ENCODE data around the gene TC2N. TPM values are rescaled to one million over a fixed set of nuclear protein-coding genes. Genes with fewer than 3 reads are reported as not detected.
"Not testable (repeated sequence)": the region's sequence is repeated elsewhere in the genome, so short reads cannot be mapped to it uniquely, and the experiment has no call there.

TC2N gene
- total RNA-seq, 1 experiment from 2014 or later, result not detected

DNA sequence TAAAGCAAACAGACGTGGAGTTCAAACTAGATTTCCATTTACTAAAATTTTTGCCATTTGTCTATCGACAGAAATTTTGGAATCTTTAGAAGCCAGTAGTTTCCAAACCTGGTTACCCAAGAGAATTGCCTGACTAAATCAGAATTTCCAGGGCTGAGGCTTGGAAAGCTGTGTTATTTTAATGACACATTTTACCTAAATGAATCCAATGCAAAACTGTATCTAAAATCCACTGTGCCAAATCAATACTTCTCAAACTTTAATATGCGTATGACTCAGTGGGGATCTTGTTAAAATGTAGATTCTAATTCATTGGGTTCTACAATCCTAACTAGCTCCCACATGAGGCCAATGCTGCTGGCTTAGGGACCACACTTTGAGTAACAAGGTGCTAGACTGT, 35.0 kb upstream of the TC2N start:
- Histone ChIP-seq H3K9me2 (replicated peaks; ENCODE audit: insufficient read depth, low read length) (no peaks in the 10 kb centered on the region), H3K4me3 (ENCODE audit: low read length) (no peak overlapping the region), H3K27ac (ENCODE audit: low read length) (no peak overlapping the region), H3K4me2 (ENCODE audit: low read depth, low read length, poor library complexity, severe bottlenecking) (no peak overlapping the region), H3K9me3 (ENCODE audit: low read length) (no peaks in the 10 kb centered on the region), H3K4me1 (ENCODE audit: low read length) (no peaks in the 10 kb centered on the region), H3K36me3 (ENCODE audit: insufficient read depth, low read length) (no peaks in the 10 kb centered on the region), H3K9ac (ENCODE audit: low read length) (no peak overlapping the region), H4K20me1 (ENCODE audit: insufficient read depth, low read depth, low read length) (no peaks in the 10 kb centered on the region), H2AFZ (ENCODE audit: low read length) (no peak overlapping the region), H3K79me2 (ENCODE audit: low read length) (no peaks in the 10 kb centered on the region), H3K27me3 (ENCODE audit: low read length) (no peaks in the 10 kb centered on the region)
- DNase-seq, result no peak

DNA sequence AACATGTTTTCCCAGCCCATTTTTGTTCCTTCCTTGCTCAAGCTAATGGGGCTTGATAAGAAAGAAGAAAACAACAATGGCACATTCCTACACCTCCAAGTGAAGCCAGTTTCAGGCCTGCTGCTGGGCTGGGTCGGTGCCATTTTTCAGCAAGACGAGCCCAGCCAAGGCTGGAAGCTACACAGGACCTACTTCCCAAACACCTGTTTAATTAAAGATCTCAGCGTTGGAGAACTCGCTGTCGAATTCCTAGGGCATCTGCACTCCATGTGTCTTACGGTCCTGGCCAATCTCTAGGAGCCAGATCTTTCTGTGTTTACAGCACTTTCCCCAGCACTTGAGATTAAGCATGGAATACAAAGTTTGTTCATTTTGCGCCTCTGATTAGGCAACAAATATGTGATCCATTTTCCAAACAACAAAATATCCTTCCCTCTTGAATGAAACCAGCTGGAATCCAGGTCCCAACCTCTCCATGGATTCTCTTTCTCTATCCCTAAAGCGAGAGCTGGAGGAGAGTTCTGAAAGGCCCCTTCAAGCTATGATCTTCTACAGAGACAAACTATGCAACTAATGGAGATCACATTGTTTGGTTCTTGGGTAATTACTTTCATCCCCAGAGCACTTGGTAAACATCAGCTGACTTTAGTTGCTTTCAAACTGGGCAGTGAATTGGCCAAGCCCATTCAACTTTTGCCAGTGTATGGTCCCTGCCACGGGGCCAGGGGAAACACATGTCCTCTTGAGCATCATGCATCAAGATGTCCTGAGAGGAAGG, 34.3 kb upstream of the TC2N start:
- Histone ChIP-seq H3K4me2 (ENCODE audit: low read depth, low read length, poor library complexity, severe bottlenecking) (no peak overlapping the region), H3K9me2 (replicated peaks; ENCODE audit: insufficient read depth, low read length) (no peaks in the 10 kb centered on the region), H3K4me1 (ENCODE audit: low read length) (no peaks in the 10 kb centered on the region)

DNA sequence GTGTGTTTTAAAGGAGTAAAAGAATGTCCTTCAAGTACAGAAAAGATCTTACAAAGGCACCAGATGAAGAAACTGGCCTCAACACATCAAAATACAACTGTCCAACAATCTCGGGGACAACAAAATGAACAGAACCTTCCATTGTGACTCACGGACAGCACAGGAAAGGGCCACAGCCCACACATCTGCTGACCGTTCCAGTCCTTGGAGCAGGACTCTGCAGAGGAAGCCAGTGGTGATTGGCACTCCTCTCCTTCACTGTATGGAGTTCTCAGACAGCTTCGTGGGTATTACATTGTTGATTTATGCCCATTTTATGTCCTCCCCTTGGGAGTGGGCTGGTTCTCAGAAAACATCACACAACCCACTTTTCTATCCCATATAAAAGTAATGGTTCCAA, 32.5 kb upstream of the TC2N start:
- Histone ChIP-seq H3K36me3 (ENCODE audit: insufficient read depth, low read length) (no peaks in the 10 kb centered on the region), H3K4me2 (ENCODE audit: low read depth, low read length, poor library complexity, severe bottlenecking) (no peak overlapping the region), H2AFZ (ENCODE audit: low read length) (no peak overlapping the region), H3K4me1 (ENCODE audit: low read length) (no peaks in the 10 kb centered on the region), H3K9me3 (ENCODE audit: low read length) (no peaks in the 10 kb centered on the region), H3K27me3 (ENCODE audit: low read length) (no peaks in the 10 kb centered on the region), H3K9me2 (replicated peaks; ENCODE audit: insufficient read depth, low read length) (no peaks in the 10 kb centered on the region), H4K20me1 (ENCODE audit: insufficient read depth, low read depth, low read length) (no peaks in the 10 kb centered on the region), H3K9ac (ENCODE audit: low read length) (no peak overlapping the region), H3K79me2 (ENCODE audit: low read length) (no peaks in the 10 kb centered on the region), H3K4me3 (ENCODE audit: low read length) (no peak overlapping the region), H3K27ac (ENCODE audit: low read length) (no peak overlapping the region)
- no peak for DNase-seq

More for the DNA sequence above, 34.3 kb upstream of the TC2N start:
- no peaks in the 10 kb centered on the region for H3K27me3 ChIP-seq (ENCODE audit: low read length)
- no peaks in the 10 kb centered on the region for H3K36me3 ChIP-seq (ENCODE audit: insufficient read depth, low read length)
- H3K9me3 ChIP-seq (ENCODE audit: low read length), result no peaks in the 10 kb centered on the region
- H3K27ac ChIP-seq (ENCODE audit: low read length), result no peak overlapping the region
- DNase-seq, result no peak
- no peaks in the 10 kb centered on the region for H4K20me1 ChIP-seq (ENCODE audit: insufficient read depth, low read depth, low read length)
- H3K4me3 ChIP-seq (ENCODE audit: low read length), result no peak overlapping the region
- no peaks in the 10 kb centered on the region for H3K79me2 ChIP-seq (ENCODE audit: low read length)
- no peak overlapping the region for H3K9ac ChIP-seq (ENCODE audit: low read length)
- H2AFZ ChIP-seq (ENCODE audit: low read length), result no peak overlapping the region

DNA sequence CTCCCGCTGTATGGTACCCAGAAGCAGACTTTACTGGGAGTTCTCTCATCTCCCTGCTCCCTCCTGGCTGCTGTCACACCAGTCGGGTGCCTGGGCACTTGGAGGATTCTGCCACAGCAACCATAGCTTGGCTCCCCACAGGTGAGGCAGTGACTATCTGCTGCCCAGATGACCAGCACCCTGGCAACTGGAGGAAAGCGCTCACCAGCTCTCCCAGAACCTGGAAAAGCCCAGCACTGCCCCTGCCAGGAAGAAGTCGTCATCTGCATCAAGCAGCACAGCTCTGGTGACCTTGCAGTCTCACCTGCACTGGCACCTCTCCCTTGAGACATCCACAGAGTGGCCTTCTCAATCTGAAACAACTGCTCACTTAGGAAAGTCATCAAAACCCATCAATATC, 31.9 kb upstream of the TC2N start:
- DNase-seq, result no peak
- H3K4me2 ChIP-seq (ENCODE audit: low read depth, low read length, poor library complexity, severe bottlenecking), result no peak overlapping the region
- H2AFZ ChIP-seq (ENCODE audit: low read length), result no peak overlapping the region
- no peaks in the 10 kb centered on the region for H3K79me2 ChIP-seq (ENCODE audit: low read length)
- H3K27me3 ChIP-seq (ENCODE audit: low read length), result no peaks in the 10 kb centered on the region
- H3K9me3 ChIP-seq (ENCODE audit: low read length), result no peaks in the 10 kb centered on the region
- H3K27ac ChIP-seq (ENCODE audit: low read length), result no peak overlapping the region
- no peaks in the 10 kb centered on the region for H3K4me1 ChIP-seq (ENCODE audit: low read length)
- no peak overlapping the region for H3K4me3 ChIP-seq (ENCODE audit: low read length)
- no peak overlapping the region for H3K9ac ChIP-seq (ENCODE audit: low read length)
- no peaks in the 10 kb centered on the region for H3K9me2 ChIP-seq (replicated peaks; ENCODE audit: insufficient read depth, low read length)
- H4K20me1 ChIP-seq (ENCODE audit: insufficient read depth, low read depth, low read length), result no peaks in the 10 kb centered on the region
- H3K36me3 ChIP-seq (ENCODE audit: insufficient read depth, low read length), result no peaks in the 10 kb centered on the region

DNA sequence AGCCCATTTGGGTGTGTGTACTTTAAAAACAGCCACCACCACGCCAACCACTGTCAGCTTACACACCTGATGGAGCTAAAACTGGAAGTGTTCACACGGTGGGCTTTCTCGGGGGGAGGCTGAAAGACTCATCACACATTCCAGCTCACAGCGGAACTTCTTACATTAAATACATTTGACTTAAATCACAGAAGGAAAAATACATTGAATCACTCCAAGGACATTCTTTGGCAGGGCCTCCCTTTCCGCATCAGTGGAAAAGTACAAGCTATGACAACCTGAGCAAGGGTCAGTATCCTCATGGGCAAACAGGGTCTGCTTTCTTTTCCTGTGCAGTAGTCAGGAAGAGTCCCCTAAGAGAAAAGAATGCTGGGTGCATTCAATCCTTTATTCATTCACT, 31.0 kb upstream of the TC2N start:
- H3K4me1 ChIP-seq (ENCODE audit: low read length), result no peaks in the 10 kb centered on the region
- no peak overlapping the region for H3K4me3 ChIP-seq (ENCODE audit: low read length)
- no peak overlapping the region for H3K27ac ChIP-seq (ENCODE audit: low read length)
- no peak overlapping the region for H3K9ac ChIP-seq (ENCODE audit: low read length)
- no peak for DNase-seq
- no peak overlapping the region for H2AFZ ChIP-seq (ENCODE audit: low read length)
- no peaks in the 10 kb centered on the region for H3K27me3 ChIP-seq (ENCODE audit: low read length)
- H4K20me1 ChIP-seq (ENCODE audit: insufficient read depth, low read depth, low read length), result no peaks in the 10 kb centered on the region
- no peak overlapping the region for H3K4me2 ChIP-seq (ENCODE audit: low read depth, low read length, poor library complexity, severe bottlenecking)
- H3K79me2 ChIP-seq (ENCODE audit: low read length), result no peaks in the 10 kb centered on the region
- H3K9me3 ChIP-seq (ENCODE audit: low read length), result no peaks in the 10 kb centered on the region
- no peaks in the 10 kb centered on the region for H3K9me2 ChIP-seq (replicated peaks; ENCODE audit: insufficient read depth, low read length)
- no peaks in the 10 kb centered on the region for H3K36me3 ChIP-seq (ENCODE audit: insufficient read depth, low read length)

DNA sequence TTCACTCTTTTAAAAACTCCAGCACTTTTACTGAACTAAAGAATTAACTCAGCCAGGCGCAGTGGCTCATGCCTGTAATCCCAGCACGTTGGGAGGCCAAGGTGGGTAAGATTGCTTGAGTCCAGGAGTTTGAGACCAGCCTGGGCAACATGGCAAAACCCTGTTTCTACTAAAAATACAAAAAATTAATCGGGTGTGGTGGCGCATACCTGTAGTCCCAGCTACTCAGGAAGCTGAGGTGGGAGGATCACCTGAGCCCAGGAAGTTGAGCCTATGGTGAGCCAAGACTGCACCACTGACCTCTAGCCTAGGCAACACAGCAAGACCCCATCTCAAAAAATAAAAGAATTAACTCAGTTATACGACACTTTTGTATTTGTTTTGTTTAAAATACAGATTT, 30.4 kb upstream of the TC2N start:
- not testable (repeated sequence) for H3K4me2 ChIP-seq (ENCODE audit: low read depth, low read length, poor library complexity, severe bottlenecking); H4K20me1 ChIP-seq (ENCODE audit: insufficient read depth, low read depth, low read length); H3K4me1 ChIP-seq (ENCODE audit: low read length); H3K36me3 ChIP-seq (ENCODE audit: insufficient read depth, low read length); H3K9me3 ChIP-seq (ENCODE audit: low read length); H3K79me2 ChIP-seq (ENCODE audit: low read length); H3K4me3 ChIP-seq (ENCODE audit: low read length); H3K9me2 ChIP-seq (replicated peaks; ENCODE audit: insufficient read depth, low read length); H3K9ac ChIP-seq (ENCODE audit: low read length); DNase-seq; H3K27ac ChIP-seq (ENCODE audit: low read length); H2AFZ ChIP-seq (ENCODE audit: low read length); H3K27me3 ChIP-seq (ENCODE audit: low read length)

DNA sequence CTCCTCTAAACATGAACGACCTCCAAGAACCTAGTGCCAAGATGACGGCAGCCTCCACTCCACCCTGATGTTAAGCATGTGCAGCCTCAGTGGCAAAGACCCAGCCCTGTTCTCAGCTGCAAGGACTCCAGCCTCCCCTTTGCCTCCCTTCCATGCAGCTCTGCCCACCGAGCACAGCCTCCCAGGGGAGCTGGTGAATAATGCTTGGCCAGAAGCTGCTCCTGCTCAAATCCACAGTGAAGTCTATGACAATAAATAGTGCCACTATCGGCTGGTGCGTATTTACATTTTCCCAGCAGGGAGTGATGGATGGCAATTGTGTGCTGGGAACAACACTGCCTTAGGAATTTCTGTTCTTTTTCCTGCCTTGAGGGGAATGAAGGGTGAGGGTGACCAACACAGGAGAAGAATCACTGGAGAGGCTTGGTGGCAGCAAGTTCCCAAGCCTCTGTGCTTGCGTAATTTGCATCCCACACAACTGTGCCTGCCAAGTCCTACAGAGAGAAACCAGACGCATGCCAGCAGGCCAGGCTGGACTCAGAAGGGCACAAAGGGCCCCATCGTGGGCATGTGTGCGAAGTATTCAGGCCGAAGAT, 29.9 kb upstream of the TC2N start:
- H3K27ac ChIP-seq (ENCODE audit: low read length), result no peak overlapping the region
- no peaks in the 10 kb centered on the region for H3K79me2 ChIP-seq (ENCODE audit: low read length)
- no peak for DNase-seq
- H3K4me2 ChIP-seq (ENCODE audit: low read depth, low read length, poor library complexity, severe bottlenecking), result no peak overlapping the region
- no peak overlapping the region for H3K4me3 ChIP-seq (ENCODE audit: low read length)
- H4K20me1 ChIP-seq (ENCODE audit: insufficient read depth, low read depth, low read length), result no peaks in the 10 kb centered on the region
- H3K36me3 ChIP-seq (ENCODE audit: insufficient read depth, low read length), result no peaks in the 10 kb centered on the region
- no peaks in the 10 kb centered on the region for H3K9me3 ChIP-seq (ENCODE audit: low read length)
- H3K9ac ChIP-seq (ENCODE audit: low read length), result no peak overlapping the region
- no peaks in the 10 kb centered on the region for H3K9me2 ChIP-seq (replicated peaks; ENCODE audit: insufficient read depth, low read length)
- no peak overlapping the region for H2AFZ ChIP-seq (ENCODE audit: low read length)
- H3K27me3 ChIP-seq (ENCODE audit: low read length), result no peaks in the 10 kb centered on the region
- no peaks in the 10 kb centered on the region for H3K4me1 ChIP-seq (ENCODE audit: low read length)

DNA sequence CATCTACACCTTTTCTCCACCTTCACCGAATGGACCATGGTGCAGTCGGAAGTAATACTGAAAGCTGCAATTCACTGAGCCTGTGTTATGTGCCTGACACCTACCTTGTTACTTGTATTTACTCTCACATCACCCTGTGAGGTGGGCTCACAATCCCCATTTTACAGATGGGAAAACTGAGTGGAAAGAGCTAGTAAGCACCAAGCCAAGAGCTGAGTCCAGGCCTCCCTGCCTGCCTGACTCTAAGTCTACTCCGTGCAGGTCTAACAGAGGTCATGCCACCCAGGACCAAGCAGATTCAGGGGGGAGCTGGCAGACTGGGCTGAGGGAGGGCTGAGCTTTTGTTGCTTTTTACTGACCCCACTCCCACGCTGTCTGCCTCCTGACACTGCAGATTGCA, 29.1 kb upstream of the TC2N start:
- Histone ChIP-seq H3K36me3 (ENCODE audit: insufficient read depth, low read length) (no peaks in the 10 kb centered on the region), H3K4me1 (ENCODE audit: low read length) (no peaks in the 10 kb centered on the region), H3K4me3 (ENCODE audit: low read length) (no peak overlapping the region), H3K9me2 (replicated peaks; ENCODE audit: insufficient read depth, low read length) (no peaks in the 10 kb centered on the region), H3K27me3 (ENCODE audit: low read length) (no peaks in the 10 kb centered on the region), H2AFZ (ENCODE audit: low read length) (no peak overlapping the region), H3K27ac (ENCODE audit: low read length) (no peak overlapping the region), H4K20me1 (ENCODE audit: insufficient read depth, low read depth, low read length) (no peaks in the 10 kb centered on the region), H3K4me2 (ENCODE audit: low read depth, low read length, poor library complexity, severe bottlenecking) (no peak overlapping the region), H3K79me2 (ENCODE audit: low read length) (no peaks in the 10 kb centered on the region), H3K9ac (ENCODE audit: low read length) (no peak overlapping the region), H3K9me3 (ENCODE audit: low read length) (no peaks in the 10 kb centered on the region)
- no peak for DNase-seq

All from Karpas-422 (cell line).